Amniotic epithelial cell (primary cell): ENCODE measurements around the gene SSR2.
A peak's percentile ranks its signal among the peaks of the same experiment; 100 is the strongest.
"Not testable (repeated sequence)": the region's sequence is repeated elsewhere in the genome, so short reads cannot be mapped to it uniquely, and the experiment has no call there.

Experiments used
- DNase-seq: peaks from one replicate; pipeline ENCODE4 v3.0.0-alpha.2; 2010; ENCODE audit warnings: low read depth

SSR2 gene

GRCh38 chr1:155993595-155993994 is 27.2 kb downstream of the SSR2 start:
- no peak for DNase-seq

DNA sequence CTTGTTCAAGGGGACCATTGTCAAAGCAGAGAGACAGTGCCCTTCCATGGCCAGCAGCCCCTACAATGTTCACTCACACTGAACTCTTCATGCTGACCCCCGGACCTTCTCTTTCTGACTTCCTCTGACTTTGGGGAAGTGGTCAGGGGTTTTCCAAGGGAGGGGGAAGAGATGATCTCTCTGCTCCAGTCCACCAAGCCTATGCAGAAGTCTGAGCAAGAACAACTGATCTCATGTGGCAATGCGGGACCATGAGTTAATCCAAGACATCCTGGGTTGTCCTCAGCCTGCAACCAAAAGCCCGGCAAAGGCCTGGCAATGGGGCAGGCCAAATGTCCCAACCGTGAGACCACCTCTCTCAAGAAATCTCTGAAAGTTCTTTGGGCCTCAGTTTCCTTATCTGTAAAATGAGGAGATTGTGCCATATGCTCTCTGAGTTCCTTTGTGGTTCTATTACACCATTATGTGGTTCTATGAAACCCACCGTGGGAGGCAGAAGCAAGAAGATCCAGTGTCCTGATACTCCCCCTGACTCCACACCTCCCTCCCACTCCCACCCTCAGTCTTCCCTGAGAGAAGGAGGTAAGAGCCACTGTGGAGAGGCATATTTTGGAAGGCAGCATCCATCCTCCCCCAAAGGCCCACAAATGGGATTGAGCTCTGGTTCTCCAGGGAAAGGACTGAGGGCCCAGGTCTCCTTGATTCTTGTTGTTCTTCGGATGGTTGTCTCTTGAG is 30.6 kb downstream of the SSR2 start:
- DNase-seq = no peak

GRCh38 chr1:155989242-155990004 is 31.3 kb downstream of the SSR2 start:
- DNase-seq = peak; percentile 50

GRCh38 chr1:155984903-155985645 is 35.7 kb downstream of the SSR2 start:
- DNase-seq = not testable (repeated sequence)

DNA sequence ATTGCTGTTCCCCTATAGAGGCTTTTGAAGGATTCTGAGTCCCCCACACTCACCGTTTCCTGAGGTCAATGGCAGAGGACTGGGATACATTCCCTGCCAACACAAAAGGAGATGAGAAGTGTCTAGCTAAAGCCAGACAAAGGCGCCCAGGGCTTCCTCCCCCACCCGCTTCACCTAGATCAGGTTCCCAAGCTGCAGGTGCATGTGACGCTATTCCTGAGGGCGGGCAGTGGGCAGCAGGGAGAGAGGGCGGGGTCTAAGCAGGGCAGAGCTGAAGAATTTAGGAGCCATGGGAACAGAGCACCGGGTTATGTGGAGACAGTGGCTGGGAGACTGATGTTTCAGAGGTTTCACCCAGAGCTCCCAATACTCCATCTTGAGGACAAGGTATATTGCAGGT is 36.4 kb downstream of the SSR2 start:
- no peak for DNase-seq

GRCh38 chr1:155983191-155984024 is 37.3 kb downstream of the SSR2 start:
- peak; percentile 97 for DNase-seq

GRCh38 chr1:155982106-155982505 is 38.6 kb downstream of the SSR2 start:
- no peak for DNase-seq

- DNase-seq = peak; percentile 99
These were observed 39.3 kb downstream of the SSR2 start for GRCh38 chr1:155981266-155982088.

GRCh38 chr1:155979597-155980343 is 41.0 kb downstream of the SSR2 start:
- DNase-seq = no peak

DNA sequence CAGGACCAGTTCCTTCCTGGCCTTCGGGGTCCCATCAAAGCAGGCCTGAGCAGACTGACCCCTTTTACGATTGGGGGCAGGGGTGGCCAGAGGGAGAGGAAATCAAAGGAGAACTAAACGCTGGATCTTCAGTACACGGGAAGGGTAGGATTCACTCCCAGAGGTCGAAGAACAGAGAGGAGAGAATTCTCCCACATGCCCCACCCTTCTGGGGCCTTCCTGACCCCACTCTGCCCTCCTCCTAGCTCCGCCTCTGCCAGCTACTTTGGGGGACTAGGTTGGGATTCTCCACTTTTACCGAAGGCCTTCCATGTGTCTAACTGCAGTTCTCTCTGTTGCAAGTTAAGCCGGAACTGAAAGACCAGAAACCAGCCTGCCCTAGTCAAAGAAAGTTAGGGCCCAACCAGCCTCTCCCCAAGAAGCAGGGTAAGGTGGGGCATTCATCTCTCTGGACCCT is 41.8 kb downstream of the SSR2 start:
- peak; percentile 54 for DNase-seq

DNA sequence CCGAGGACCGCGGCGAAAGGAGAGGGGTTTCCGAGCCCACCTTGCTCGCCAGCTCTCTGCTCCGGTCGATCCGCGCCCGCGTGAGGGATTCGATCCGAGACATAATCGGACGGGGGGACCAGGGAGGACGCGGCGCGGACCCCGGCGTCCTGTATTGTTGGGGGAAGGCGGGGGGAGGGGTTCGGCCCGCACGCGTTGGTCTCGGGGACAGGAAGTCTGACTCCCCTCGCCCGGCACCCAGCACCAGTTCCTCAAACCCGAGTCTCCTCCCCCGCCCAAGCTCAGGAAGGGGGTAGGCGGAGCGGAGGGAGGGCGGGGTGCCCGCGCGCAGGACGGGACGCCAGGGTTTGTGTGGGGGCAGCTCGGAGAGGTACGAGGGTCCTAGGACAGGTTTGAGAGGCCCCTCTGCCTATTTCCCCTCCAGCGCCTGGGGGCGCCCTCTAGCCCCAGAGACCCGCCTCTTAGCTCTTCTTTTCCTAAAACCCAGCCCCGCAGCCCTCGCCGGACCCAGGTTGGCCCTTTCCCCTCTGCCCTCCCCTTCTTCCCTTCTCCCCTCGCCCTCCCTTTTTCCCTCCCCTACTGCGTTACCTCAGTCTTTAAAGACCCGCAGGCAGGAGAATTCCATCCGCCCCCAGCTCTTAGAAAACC is 42.3 kb downstream of the SSR2 start, which contains the start of gene ARHGEF2:
Gene ARHGEF2, minus strand, starts transcription at position 223 of the 648 bp plus-strand sequence. Its CDS starts 120 bp downstream, at position 103.
- DNase-seq = peak; percentile 63

GRCh38 chr1:155977690-155978324 is 42.9 kb downstream of the SSR2 start:
- DNase-seq = no peak

- DNase-seq = no peak
These were observed 43.6 kb downstream of the SSR2 start for GRCh38 chr1:155976913-155977689.

GRCh38 chr1:155976062-155976912 is 44.5 kb downstream of the SSR2 start:
- no peak for DNase-seq

DNA sequence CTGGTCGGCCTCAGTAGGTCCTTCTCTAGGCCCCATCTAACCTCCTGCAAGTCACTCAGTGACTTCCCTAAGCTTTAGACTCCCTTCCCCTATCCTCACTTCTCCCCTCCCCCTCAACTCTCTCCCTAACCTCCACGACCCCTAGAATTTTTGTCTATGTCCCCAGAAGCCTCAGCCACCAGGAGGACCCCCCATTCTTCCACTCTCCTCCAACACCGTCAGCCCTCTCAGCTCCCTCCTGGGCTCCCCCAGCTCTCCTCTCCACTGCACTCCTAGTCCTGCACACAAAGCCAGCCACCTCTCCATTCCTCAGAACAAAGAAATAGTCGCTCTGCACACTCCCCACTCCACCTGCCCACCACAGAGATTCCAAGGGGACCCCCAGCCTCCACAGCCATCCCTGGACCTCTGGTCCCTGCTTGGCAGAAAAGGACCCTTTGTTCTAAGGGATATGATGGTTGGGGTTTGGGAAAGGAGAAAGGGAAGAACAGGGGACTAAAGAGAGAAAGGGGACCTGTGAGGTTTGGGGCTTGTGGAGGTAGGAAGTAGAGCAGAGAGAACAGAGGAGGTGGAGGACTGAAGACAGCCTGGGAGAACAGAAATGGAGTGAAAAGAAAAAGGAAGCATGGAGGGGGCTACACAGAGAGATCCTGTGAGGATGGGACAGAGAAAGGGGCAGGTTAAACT is 45.2 kb downstream of the SSR2 start:
- DNase-seq = no peak
